Measurements from ENCODE around the gene PTPRN2.

PTPRN2 gene

DNA sequence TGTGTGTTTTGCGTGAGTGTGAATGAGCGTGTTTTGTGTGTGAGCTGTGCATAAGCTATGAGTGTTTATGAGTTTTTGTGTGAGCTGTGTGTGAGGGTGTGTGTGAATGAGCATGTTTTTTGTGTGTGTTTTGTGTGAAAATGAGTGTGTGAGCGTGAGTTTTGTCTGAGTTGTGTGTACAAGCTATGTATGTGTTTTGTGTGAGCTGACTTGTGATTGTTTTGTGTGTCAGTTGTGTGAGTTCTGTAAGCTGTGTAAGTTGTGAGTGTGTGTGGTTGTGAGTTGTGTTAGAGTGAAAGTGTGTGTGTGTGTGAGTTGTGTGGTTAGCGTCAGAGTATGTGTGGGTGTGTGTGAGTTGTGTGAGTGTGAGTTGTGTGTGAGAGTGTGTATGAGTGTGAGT lies 343.2 kb downstream of the PTPRN2 start:
- H3K4me3 ChIP-seq (ENCODE audit: low read depth, low read length), result no peak overlapping the region
- no peak for DNase-seq (ENCODE audit: low read depth)
- TF ChIP-seq CTCF (conservative IDR thresholded peaks at IDR 0.05; ENCODE audit: low read depth, low read length), result no peak

GRCh38 chr7:158241919-158242318 lies 345.7 kb downstream of the PTPRN2 start:
- DNase-seq (ENCODE audit: low read depth), result no peak
- TF ChIP-seq CTCF (conservative IDR thresholded peaks at IDR 0.05; ENCODE audit: low read depth, low read length), result no peak
- no peak overlapping the region for H3K4me3 ChIP-seq (ENCODE audit: low read depth, low read length)

DNA sequence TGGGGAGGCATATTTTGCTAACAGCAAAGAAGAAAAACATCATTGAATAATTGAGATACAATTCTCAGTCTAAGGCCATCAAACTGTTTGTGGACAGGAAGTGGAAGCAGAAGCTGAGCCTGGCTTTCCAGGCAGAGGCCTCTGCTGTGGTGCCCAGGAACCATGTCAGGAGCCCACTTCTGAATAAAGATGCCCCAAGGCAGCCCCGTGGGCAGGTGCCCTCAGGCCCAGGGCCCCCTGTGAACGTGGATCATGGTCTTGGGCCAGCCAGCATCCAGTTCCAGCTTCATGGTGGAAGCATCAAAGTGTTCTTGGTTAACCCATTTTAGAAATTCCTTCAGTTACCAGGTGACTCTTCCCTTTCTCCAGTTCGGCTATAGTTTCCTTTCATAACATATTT lies 346.8 kb downstream of the PTPRN2 start:
- H3K4me3 ChIP-seq (ENCODE audit: low read depth, low read length), result no peak overlapping the region
- DNase-seq (ENCODE audit: low read depth), result no peak
- no peak for TF ChIP-seq CTCF (conservative IDR thresholded peaks at IDR 0.05; ENCODE audit: low read depth, low read length)

- TF ChIP-seq CTCF (conservative IDR thresholded peaks at IDR 0.05; ENCODE audit: low read depth, low read length), result no peak
- DNase-seq (ENCODE audit: low read depth), result no peak
- H3K4me3 ChIP-seq (ENCODE audit: low read depth, low read length), result no peak overlapping the region
These were observed 348.2 kb downstream of the PTPRN2 start for GRCh38 chr7:158239290-158239981.

GRCh38 chr7:158238616-158239289 lies 348.9 kb downstream of the PTPRN2 start:
- DNase-seq (ENCODE audit: low read depth), result no peak
- H3K4me3 ChIP-seq (ENCODE audit: low read depth, low read length), result no peak overlapping the region
- no peak for TF ChIP-seq CTCF (conservative IDR thresholded peaks at IDR 0.05; ENCODE audit: low read depth, low read length)

- no peak for TF ChIP-seq CTCF (conservative IDR thresholded peaks at IDR 0.05; ENCODE audit: low read depth, low read length)
- DNase-seq (ENCODE audit: low read depth), result no peak
- no peak overlapping the region for H3K4me3 ChIP-seq (ENCODE audit: low read depth, low read length)
These were observed 349.8 kb downstream of the PTPRN2 start for GRCh38 chr7:158237672-158238335.

Data from choroid plexus epithelial cell (primary cell).